GM18508 (cell line): ENCODE data around the gene CCL1.

Experiments used
- ATAC-seq: cut with Tn5 transposase; IDR thresholded peaks from one replicate; pipeline ENCODE4 v1.9.1; 2021; ENCODE audit warnings: moderate number of reproducible peaks; ENCODE audit not compliant: insufficient read depth, unreplicated experiment

CCL1 gene

GRCh38 chr17:34384271-34384670 lies 21.2 kb upstream of the CCL1 start:
- ATAC-seq = no peak

- no peak for ATAC-seq
Measured at GRCh38 chr17:34383216-34383615, 20.2 kb upstream of the CCL1 start.

GRCh38 chr17:34382621-34383124 lies 19.6 kb upstream of the CCL1 start:
- ATAC-seq = no peak

- ATAC-seq = no peak
Measured at GRCh38 chr17:34379868-34380267, 16.8 kb upstream of the CCL1 start.

GRCh38 chr17:34378664-34379101 lies 15.7 kb upstream of the CCL1 start:
- peak; percentile 67 for ATAC-seq

GRCh38 chr17:34377078-34377823 lies 14.2 kb upstream of the CCL1 start:
- no peak for ATAC-seq

- no peak for ATAC-seq
Measured at GRCh38 chr17:34375426-34375997, 12.5 kb upstream of the CCL1 start.

GRCh38 chr17:34374457-34374856 lies 11.4 kb upstream of the CCL1 start:
- ATAC-seq = no peak

- ATAC-seq = no peak
Measured at GRCh38 chr17:34371405-34372100, 8.5 kb upstream of the CCL1 start.

GRCh38 chr17:34370997-34371395 lies 8.0 kb upstream of the CCL1 start:
- ATAC-seq = no peak

GRCh38 chr17:34370376-34370996 lies 7.5 kb upstream of the CCL1 start:
- ATAC-seq = no peak

GRCh38 chr17:34369571-34369970 lies 6.5 kb upstream of the CCL1 start:
- ATAC-seq = no peak

GRCh38 chr17:34368946-34369500 lies 6.0 kb upstream of the CCL1 start:
- ATAC-seq = no peak

- no peak for ATAC-seq
Measured at GRCh38 chr17:34368196-34368945, 5.3 kb upstream of the CCL1 start.

- no peak for ATAC-seq
Measured at GRCh38 chr17:34367486-34368195, 4.6 kb upstream of the CCL1 start.

GRCh38 chr17:34366529-34367107 lies 3.6 kb upstream of the CCL1 start:
- ATAC-seq = no peak

GRCh38 chr17:34366010-34366409 lies 3.0 kb upstream of the CCL1 start:
- no peak for ATAC-seq

- no peak for ATAC-seq
Measured at GRCh38 chr17:34365340-34365739, 2.3 kb upstream of the CCL1 start.

- no peak for ATAC-seq
Measured at GRCh38 chr17:34364751-34365150, 1.7 kb upstream of the CCL1 start.
